H1 (cell line): ENCODE data around the gene KCNC1. TPM values are rescaled to one million over a fixed set of nuclear protein-coding genes. Genes with fewer than 3 reads are reported as not detected.

Experiments used
- CTCF ChIA-PET: fragments of 300-600 bp; sonication (Branson Sonifier 250); formaldehyde crosslinking; loops from one replicate; lab custom pipeline; 2021; ENCODE audit not compliant: partially characterized antibody; lab: Charles Lee
- POLR2A ChIA-PET: fragments of 300-600 bp; sonication (Branson Sonifier 250); formaldehyde crosslinking; loops from one replicate; lab custom pipeline; 2021; ENCODE audit warnings: inconsistent platforms; ENCODE audit not compliant: partially characterized antibody; lab: Charles Lee
- DNase-seq, 2 experiments: peaks; one replicate each; pipeline versions ENCODE4 v3.0.0 to v3.0.0-alpha.2; 2010 to 2022; ENCODE audit warnings: low spot score in 2 of 2, low read depth in 1 of 2, mixed read lengths in 1 of 2
- FAIRE-seq: peaks from 2 replicates; lab custom pipeline; 2011; peaks lifted over from hg19 to GRCh38; lab: Jason Lieb, UNC
- H2AFZ ChIP-seq: 2 replicates; pipeline ENCODE4 v1.8.1; 2012; ENCODE audit warnings: low read length, inconsistent platforms
- H2AK5ac ChIP-seq: 2 replicates; pipeline ENCODE4 v1.6.1; 2013; ENCODE audit warnings: low read depth, low read length
- H2BK120ac ChIP-seq: replicated peaks from 2 replicates; pipeline ENCODE3; 2013; ENCODE audit warnings: low read depth, low read length, inconsistent platforms
- H2BK12ac ChIP-seq: 2 replicates; pipeline ENCODE4 v1.6.1; 2013; ENCODE audit warnings: low read depth, low read length
- H2BK15ac ChIP-seq: 2 replicates; pipeline ENCODE4 v1.6.1; 2013; ENCODE audit warnings: low read length
- H2BK20ac ChIP-seq: 2 replicates; pipeline ENCODE4 v1.6.1; 2013; ENCODE audit warnings: low read length
- H2BK5ac ChIP-seq: 2 replicates; pipeline ENCODE4 v1.6.1; 2013; ENCODE audit warnings: low read depth, low read length
- H3K14ac ChIP-seq: 2 replicates; pipeline ENCODE4 v1.6.1; 2013; ENCODE audit warnings: inconsistent platforms; ENCODE audit not compliant: insufficient read length
- H3K18ac ChIP-seq: 2 replicates; pipeline ENCODE4 v1.6.1; 2013; ENCODE audit warnings: low read length; ENCODE audit errors: extremely low read depth
- H3K23ac ChIP-seq: 2 replicates; pipeline ENCODE4 v1.6.1; 2013; ENCODE audit warnings: inconsistent platforms; ENCODE audit not compliant: insufficient read length
- H3K23me2 ChIP-seq: 2 replicates; pipeline ENCODE4 v1.6.1; 2013; ENCODE audit warnings: low read depth, low read length
- H3K27ac ChIP-seq: 2 replicates; pipeline ENCODE4 v1.6.1; 2011; ENCODE audit warnings: low read depth, low read length, inconsistent platforms
- H3K27me3 ChIP-seq, 4 experiments: replicated peaks in 1 of 4; 1 replicate in 1 of 4; 2 replicates in 3 of 4; pipeline versions ENCODE4 v1.6.1 to v1.8.1; 2011 to 2013; ENCODE audit warnings: low read length in 3 of 4, mild to moderate bottlenecking in 3 of 4, inconsistent platforms in 2 of 4, mixed read lengths in 2 of 4, moderate library complexity in 1 of 4; ENCODE audit not compliant: control insufficient read depth in 3 of 4, insufficient read depth in 3 of 4; ENCODE audit errors: extremely low read depth in 1 of 4
- H3K36me3 ChIP-seq, 4 experiments: 2 replicates each; pipeline versions ENCODE4 v1.6.1 to v1.8.1; 2011 to 2013; ENCODE audit warnings: mild to moderate bottlenecking in 4 of 4, low read length in 3 of 4, moderate library complexity in 2 of 4, control low read depth in 1 of 4, inconsistent platforms in 1 of 4; ENCODE audit not compliant: insufficient read depth in 4 of 4, control insufficient read depth in 2 of 4
- H3K4ac ChIP-seq: replicated peaks from 2 replicates; pipeline ENCODE3; 2013; ENCODE audit warnings: low read length, low read depth, mixed read lengths, inconsistent platforms; ENCODE audit not compliant: insufficient read length
- H3K4me1 ChIP-seq, 4 experiments: replicated peaks in 1 of 4; 1 replicate in 1 of 4; 2 replicates in 3 of 4; pipeline versions ENCODE4 v1.6.1 to v1.8.1; 2011 to 2013; ENCODE audit warnings: low read length in 3 of 4, inconsistent platforms in 2 of 4, mixed read lengths in 1 of 4; ENCODE audit not compliant: insufficient read depth in 4 of 4, control insufficient read depth in 3 of 4
- H3K4me2 ChIP-seq, 2 experiments: 2 replicates each; pipeline versions ENCODE4 v1.6.1 to v1.8.1; 2011 to 2013; ENCODE audit warnings: low read depth in 2 of 2, low read length in 2 of 2, control low read depth in 1 of 2, inconsistent platforms in 1 of 2, mild to moderate bottlenecking in 1 of 2; ENCODE audit not compliant: insufficient read depth in 1 of 2
- H3K4me3 ChIP-seq, 4 experiments: fragments of 200-600, 300-600 bp in 1 of 4; sonication (generic), shearing (Covaris generic), sonication (Bioruptor Twin) in 1 of 4; 2 replicates each; pipeline versions ENCODE4 v1.5.1 to v1.8.1; 2011 to 2016; ENCODE audit warnings: low read length in 4 of 4, low read depth in 3 of 4, control low read depth in 2 of 4, inconsistent platforms in 2 of 4, mild to moderate bottlenecking in 2 of 4, mixed read lengths in 1 of 4, moderate library complexity in 1 of 4; ENCODE audit not compliant: insufficient read depth in 2 of 4; ENCODE audit errors: extremely low read depth in 1 of 4
- H3K56ac ChIP-seq: replicated peaks from 2 replicates; pipeline ENCODE3; 2013; ENCODE audit warnings: low read depth, mild to moderate bottlenecking, mixed read lengths, low read length, inconsistent platforms; ENCODE audit not compliant: insufficient read length
- H3K79me1 ChIP-seq: 2 replicates; pipeline ENCODE4 v1.6.1; 2013; ENCODE audit warnings: low read depth, low read length, control low read depth
- H3K79me2 ChIP-seq, 2 experiments: 2 replicates each; pipeline versions ENCODE4 v1.6.1 to v1.8.1; 2012 to 2013; ENCODE audit warnings: low read length in 2 of 2, mild to moderate bottlenecking in 2 of 2, inconsistent platforms in 1 of 2; ENCODE audit not compliant: insufficient read depth in 2 of 2, control insufficient read depth in 1 of 2
- H3K9ac ChIP-seq, 4 experiments: replicated peaks in 1 of 4; 1 replicate in 1 of 4; 2 replicates in 3 of 4; pipeline versions ENCODE4 v1.6.1 to v1.8.1; 2011 to 2013; ENCODE audit warnings: low read depth in 3 of 4, low read length in 3 of 4, control low read depth in 2 of 4, mild to moderate bottlenecking in 2 of 4, moderate library complexity in 2 of 4, inconsistent platforms in 1 of 4; ENCODE audit errors: extremely low read depth in 1 of 4
- H3K9me3 ChIP-seq, 2 experiments: 2 replicates each; pipeline versions ENCODE4 v1.6.1 to v1.8.1; 2012 to 2013; ENCODE audit warnings: mild to moderate bottlenecking in 2 of 2, moderate library complexity in 2 of 2, control low read depth in 1 of 2, inconsistent platforms in 1 of 2, low read depth in 1 of 2, low read length in 1 of 2, mixed read lengths in 1 of 2; ENCODE audit not compliant: insufficient read depth in 2 of 2
- H4K20me1 ChIP-seq, 2 experiments: replicated peaks in 1 of 2; 2 replicates each; pipeline versions ENCODE3 to v1.8.1; 2011 to 2013; ENCODE audit warnings: inconsistent platforms in 2 of 2, low read length in 2 of 2, mild to moderate bottlenecking in 1 of 2; ENCODE audit not compliant: insufficient read depth in 2 of 2, control insufficient read depth in 1 of 2
- H4K5ac ChIP-seq: 2 replicates; pipeline ENCODE4 v1.6.1; 2013; ENCODE audit warnings: low read length, low read depth, mixed read lengths, inconsistent platforms; ENCODE audit not compliant: insufficient read length
- H4K8ac ChIP-seq: 2 replicates; pipeline ENCODE4 v1.8.0; 2013; ENCODE audit warnings: mild to moderate bottlenecking, moderate library complexity, low read length, inconsistent platforms; ENCODE audit not compliant: insufficient read depth; ENCODE audit errors: extremely low read depth
- H4K91ac ChIP-seq: replicated peaks from 2 replicates; pipeline ENCODE3; 2013; ENCODE audit warnings: low read length, mixed read lengths, inconsistent platforms; ENCODE audit not compliant: insufficient read length
- CBX5 ChIP-seq: fragments of 300-800, 300-1000 bp; sonication (generic); IDR thresholded peaks from 2 replicates; pipeline ENCODE4 v1.7.1; 2016; ENCODE audit warnings: antibody characterized with exemption, low read length, low read depth
- EP300 ChIP-seq, 2 experiments: IDR thresholded peaks; 1 replicate in 1 of 2; 2 replicates in 1 of 2; pipeline ENCODE4 v1.6.1; 2011 to 2012; ENCODE audit warnings: low read depth in 2 of 2, low read length in 2 of 2, mild to moderate bottlenecking in 2 of 2, borderline replicate concordance in 1 of 2, inconsistent platforms in 1 of 2, moderate library complexity in 1 of 2
- GTF2F1 ChIP-seq: IDR thresholded peaks from 2 replicates; pipeline ENCODE4 v1.6.1; 2012; ENCODE audit warnings: low read depth, low read length, improper control_type of control experiment, borderline replicate concordance
- JUN ChIP-seq: IDR thresholded peaks from 2 replicates; pipeline ENCODE4 v1.6.1; 2011; ENCODE audit warnings: low read depth, mild to moderate bottlenecking, improper control_type of control experiment, low read length
- JUND ChIP-seq: IDR thresholded peaks from 2 replicates; pipeline ENCODE4 v1.6.1; 2011; ENCODE audit warnings: mild to moderate bottlenecking, improper control_type of control experiment, low read length
- KDM4A ChIP-seq: IDR thresholded peaks from one replicate; pipeline ENCODE4 v1.7.1; 2012; ENCODE audit warnings: low read depth, mild to moderate bottlenecking, moderate library complexity, low read length, inconsistent platforms; ENCODE audit not compliant: severe bottlenecking
- MAX ChIP-seq: IDR thresholded peaks from 2 replicates; pipeline ENCODE4 v1.6.1; 2012; ENCODE audit warnings: inconsistent platforms
- POLR2A ChIP-seq, 2 experiments: IDR thresholded peaks; 1 replicate in 1 of 2; 2 replicates in 1 of 2; pipeline ENCODE4 v1.6.1; 2011; ENCODE audit warnings: low read depth in 2 of 2, low read length in 2 of 2, mild to moderate bottlenecking in 2 of 2; ENCODE audit errors: control extremely low read depth in 1 of 2
- SAP30 ChIP-seq: fragments of 300-600 bp; sonication (generic); IDR thresholded peaks from 2 replicates; pipeline ENCODE4 v1.7.1; 2012; ENCODE audit warnings: low read length, moderate library complexity, mild to moderate bottlenecking, inconsistent platforms; ENCODE audit not compliant: insufficient read depth, insufficient replicate concordance
- SIRT6 ChIP-seq: IDR thresholded peaks from one replicate; pipeline ENCODE4 v1.7.1; 2012; ENCODE audit warnings: low read length, inconsistent platforms
- TAF7 ChIP-seq: optimal IDR thresholded peaks from 2 replicates; pipeline ENCODE3; 2011; ENCODE audit warnings: low read depth, mild to moderate bottlenecking, inconsistent platforms, low read length, moderate library complexity, borderline replicate concordance
- TEAD4 ChIP-seq: IDR thresholded peaks from 2 replicates; pipeline ENCODE4 v1.6.1; 2012; ENCODE audit warnings: low read depth, low read length, inconsistent platforms, mixed read lengths
- USF2 ChIP-seq: IDR thresholded peaks from 2 replicates; pipeline ENCODE4 v1.6.1; 2011; ENCODE audit warnings: low read length, improper control_type of control experiment
- WGBS, 2 experiments: shearing (Covaris generic) in 1 of 2; methylation state at CpG; one replicate each; pipeline versions ENCODE4 v1.1.6 to v1.1.7; 2013 to 2015; ENCODE audit warnings: low lambda C conversion rate in 2 of 2, mixed read lengths in 2 of 2, inconsistent platforms in 1 of 2, low coverage in 1 of 2, missing lambda C conversion rate in 1 of 2; ENCODE audit not compliant: insufficient replicate concordance in 2 of 2, insufficient coverage in 1 of 2, insufficient read length in 1 of 2; ENCODE audit errors: extremely low coverage in 1 of 2, missing lambda C conversion rate in 1 of 2; 5-methylcytosine and 5-hydroxymethylcytosine counted together
- polyA plus RNA-seq, 7 experiments: library from polyadenylated mRNA; depleted of rRNA in 3 of 7; stranded (reverse) in 5 of 7; unstranded in 2 of 7; fragments of >200 nt in 5 of 7; fragments of 200-250 nt in 2 of 7; gene quantifications; 1 replicate in 5 of 7; 2 replicates in 1 of 7; 4 replicates in 1 of 7; pipeline versions ENCODE4 v1.2.1 to v1.2.3, GENCODE V29; 2011 to 2013; ENCODE audit warnings: missing spikeins in 2 of 7, mixed read lengths in 2 of 7
- total RNA-seq: library from RNA; stranded (reverse); fragmentation: NEBNext Ultra II Directional; extraction: Animal tissue kit (Norgen Biotek cat#: 25700); gene quantifications from 2 replicates; pipeline ENCODE4 v1.2.1, GENCODE V29; 2021

KCNC1 gene
- total and polyA plus RNA-seq, 2 of the 8 experiments (the other 6 are each of a cell fraction or from before 2014, with no cell fraction given): 0.11 to 0.26 TPM

GRCh38 chr11:17771415-17771814 is 36.8 kb downstream of the KCNC1 start:
- Histone ChIP-seq H3K56ac (no peak overlapping the region), H4K8ac (no peak overlapping the region; the same call in 1 of the 2 replicates), H4K5ac (no peak overlapping the region), H2BK120ac (no peak overlapping the region), H3K18ac (no peak overlapping the region), H2BK20ac (no peak overlapping the region), H2AFZ (no peak overlapping the region), H3K79me2 (no peaks in the 10 kb centered on the region), H3K9me3 (no peaks in the 10 kb centered on the region; a peak in 1 of 4 replicates), H3K14ac (no peak overlapping the region), H2AK5ac (no peak overlapping the region), H3K79me1 (no peaks in the 10 kb centered on the region), H3K27ac (no peak overlapping the region), H3K4me3 (no peak overlapping the region), H2BK12ac (no peak overlapping the region; the same call in 1 of the 2 replicates), H2BK15ac (no peak overlapping the region), H4K20me1 (no peaks in the 10 kb centered on the region), H3K23me2 (peaks cover 2% of the 10 kb centered on the region; the same call in 1 of the 2 replicates), H4K91ac (no peak overlapping the region), H3K27me3 (no peaks in the 10 kb centered on the region), H3K9ac (no peak overlapping the region), H3K36me3 (no peaks in the 10 kb centered on the region), H3K4me2 (no peak overlapping the region), H3K23ac (no peak overlapping the region), H3K4me1 (peaks cover 0 to 4% (median 0%) of the 10 kb centered on the region in 4 experiments; a peak in 2 of 7 replicates), H3K4ac (no peak overlapping the region), H2BK5ac (no peak overlapping the region)
- ChIA-PET POLR2A (no interaction called here), CTCF (interaction anchor here (0.7 to 4.2 kb wide), 19 partner anchors 8 to 216 kb away, joined by 3 to 25 read pairs (median 4); partner anchors contain the start of gene KCNC1)
- no peak for DNase-seq
- WGBS, 2 experiments: 89% methylated on average over 17 of the region's 17 CpGs; no CpG with 5 or more reads in 1 of the 2 experiments
- no peak for FAIRE-seq
- no peak for TF ChIP-seq TEAD4
- no peak for TF ChIP-seq EP300 (IDR thresholded peaks at IDR 0.05; ENCODE audit: borderline replicate concordance in 1 of 2, low read depth in 2 of 2, low read length in 2 of 2)
- no peak for TF ChIP-seq MAX
- no peak for TF ChIP-seq KDM4A
- TF ChIP-seq GTF2F1: no peak
- no peak for TF ChIP-seq SIRT6
- TF ChIP-seq SAP30: no peak
- no peak for TF ChIP-seq JUND
- TF ChIP-seq CBX5: no peak
- no peak for TF ChIP-seq JUN
- no peak for TF ChIP-seq POLR2A (IDR thresholded peaks at IDR 0.05; ENCODE audit: control extremely low read depth in 1 of 2, low read depth in 2 of 2, low read length in 2 of 2)
- no peak for TF ChIP-seq USF2
- no peak for TF ChIP-seq TAF7
